MG63 (cell line): ENCODE measurements around the gene TTC33. TPM values are rescaled to one million over a fixed set of nuclear protein-coding genes. Genes with fewer than 3 reads are reported as not detected.

Experiments
- DNase-seq: peaks from one replicate; pipeline ENCODE4 v3.0.0-alpha.2; 2020
- H3K27me3 ChIP-seq: fragments of 250-450 bp; sonication (Bioruptor Pico); 2 replicates; pipeline ENCODE4 v1.5.1; 2020; ENCODE audit warnings: mild to moderate bottlenecking, moderate library complexity
- H3K36me3 ChIP-seq: fragments of 250-450 bp; sonication (Bioruptor Pico); 2 replicates; pipeline ENCODE4 v1.5.1; 2020; ENCODE audit warnings: mild to moderate bottlenecking, moderate library complexity
- H3K4me3 ChIP-seq: fragments of 250-450 bp; sonication (Bioruptor Pico); 2 replicates; pipeline ENCODE4 v1.5.1; 2020; ENCODE audit warnings: mild to moderate bottlenecking, moderate library complexity
- H3K9me3 ChIP-seq: fragments of 250-450 bp; sonication (Bioruptor Pico); 2 replicates; pipeline ENCODE4 v1.5.1; 2020; ENCODE audit warnings: mild to moderate bottlenecking, moderate library complexity
- total RNA-seq: library from RNA; depleted of rRNA; stranded (reverse); fragments of >200 nt; shearing (Covaris generic); gene quantifications from 2 replicates; pipeline ENCODE4 v1.2.3, GENCODE V29; 2014; ENCODE audit warnings: low replicate concordance

Gene TTC33
- total RNA-seq, 1 experiment from 2014 or later = 16.3 TPM

DNA sequence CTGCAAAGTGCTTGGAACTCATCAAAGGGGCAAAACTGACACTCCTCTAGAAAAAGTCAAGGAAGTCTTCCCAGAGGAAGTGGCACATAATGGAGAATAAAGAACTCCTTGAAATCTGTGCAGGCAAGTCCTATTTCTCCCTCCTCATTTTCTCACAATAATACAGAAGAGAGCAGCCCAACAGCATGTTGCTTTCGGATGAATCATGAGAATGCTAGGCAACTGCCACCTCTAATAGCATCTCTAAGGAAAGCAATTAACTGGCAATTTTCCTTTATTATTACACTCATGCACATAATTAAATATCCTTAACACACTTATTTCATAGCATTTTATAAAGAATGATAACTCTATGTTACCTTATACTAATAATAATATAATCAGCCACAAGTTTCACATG lies 198.3 kb downstream of the TTC33 start:
- Histone ChIP-seq H3K27me3 (no peaks in the 10 kb centered on the region), H3K4me3 (no peak overlapping the region), H3K9me3 (peaks cover 8% of the 10 kb centered on the region), H3K36me3 (no peaks in the 10 kb centered on the region)
- DNase-seq = no peak

DNA sequence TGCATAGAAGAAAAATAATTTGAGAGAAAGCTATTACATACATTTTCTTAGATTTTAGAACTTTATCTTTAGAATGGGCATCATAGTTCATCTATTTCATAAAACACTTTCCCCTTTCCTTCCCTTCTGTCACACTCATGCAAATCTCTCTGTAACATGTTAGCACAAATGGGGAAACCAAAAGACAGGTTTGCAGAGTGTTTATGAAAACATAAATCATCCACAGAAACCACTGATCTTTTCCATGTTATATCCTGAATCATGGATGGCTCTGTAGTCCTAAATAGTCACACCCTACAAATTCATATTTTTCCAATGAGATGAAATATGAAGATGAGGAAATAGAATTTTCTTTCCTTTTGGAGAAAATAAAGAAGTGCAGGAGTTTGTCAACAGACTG lies 198.9 kb downstream of the TTC33 start:
- Histone ChIP-seq H3K9me3 (peaks cover 3% of the 10 kb centered on the region), H3K4me3 (no peak overlapping the region), H3K36me3 (no peaks in the 10 kb centered on the region), H3K27me3 (no peaks in the 10 kb centered on the region)
- no peak for DNase-seq

DNA sequence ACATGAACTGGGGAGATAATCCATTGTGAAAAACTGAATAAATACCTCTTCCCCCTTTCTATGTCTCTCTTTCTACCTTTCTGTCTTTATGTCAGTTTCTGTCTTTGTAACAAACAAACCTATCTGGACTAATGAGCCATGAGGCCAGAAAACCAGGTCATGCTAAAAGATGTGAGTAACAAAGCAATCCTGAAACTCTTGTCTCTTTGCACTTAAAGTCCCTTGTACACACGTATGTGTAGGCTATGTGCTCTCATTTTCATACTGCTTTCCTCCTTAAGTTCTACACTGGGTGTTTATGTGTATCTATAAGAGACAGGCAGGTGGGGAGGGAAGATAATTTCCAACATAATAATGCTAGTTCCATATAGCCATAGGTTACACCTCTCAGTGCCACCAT lies 199.9 kb downstream of the TTC33 start:
- Histone ChIP-seq H3K9me3 (no peaks in the 10 kb centered on the region), H3K36me3 (no peaks in the 10 kb centered on the region), H3K4me3 (no peak overlapping the region), H3K27me3 (no peaks in the 10 kb centered on the region)
- DNase-seq = no peak

DNA sequence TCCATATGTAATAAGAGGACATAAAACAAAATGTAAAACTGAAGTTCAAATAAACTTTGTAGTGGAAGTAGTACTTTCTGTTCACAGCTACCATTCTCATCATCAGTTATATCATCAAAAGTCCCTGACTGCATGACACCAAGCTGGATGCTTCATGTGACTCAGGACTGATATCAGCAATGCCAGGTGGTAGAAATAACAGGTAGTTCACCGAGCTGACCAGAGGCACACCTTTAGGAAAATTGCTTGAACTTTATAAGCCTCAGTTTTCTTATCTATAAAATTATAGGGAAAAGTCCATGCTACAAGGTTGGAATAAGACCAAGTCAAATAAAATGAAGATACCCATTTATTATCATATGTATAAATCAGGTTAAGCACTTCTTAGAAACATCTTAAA lies 200.9 kb downstream of the TTC33 start:
- Histone ChIP-seq H3K4me3 (no peak overlapping the region), H3K36me3 (no peaks in the 10 kb centered on the region), H3K27me3 (no peaks in the 10 kb centered on the region), H3K9me3 (0 out of 2 replicates have a peak, but pooled peaks cover 2% of the 10 kb centered on the region)
- no peak for DNase-seq

- Histone ChIP-seq H3K9me3 (0 out of 2 replicates have a peak, but pooled peaks cover 2% of the 10 kb centered on the region), H3K27me3 (no peaks in the 10 kb centered on the region), H3K36me3 (no peaks in the 10 kb centered on the region), H3K4me3 (no peak overlapping the region)
- no peak for DNase-seq
Observed at GRCh38 chr5:40554054-40554453, 201.7 kb downstream of the TTC33 start.

DNA sequence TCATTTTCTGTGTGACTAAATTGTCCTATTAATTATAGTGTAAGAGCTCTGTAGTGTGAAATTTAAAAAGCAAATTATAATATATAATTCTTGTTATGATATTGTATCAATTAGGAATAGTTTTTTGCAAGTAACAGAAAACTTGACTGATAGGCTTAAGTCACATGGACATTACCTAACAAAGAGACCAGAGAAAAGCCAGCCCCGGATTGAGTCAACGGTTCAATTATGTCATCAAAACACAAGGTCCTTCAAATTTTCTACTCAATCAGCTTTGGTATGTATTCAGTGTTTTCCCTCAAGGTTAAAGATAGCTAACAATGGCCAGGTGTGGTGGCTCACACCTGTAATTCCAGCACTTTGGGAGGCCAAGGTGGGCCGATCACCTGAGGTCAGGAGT lies 202.8 kb downstream of the TTC33 start:
- DNase-seq = no peak
- Histone ChIP-seq H3K9me3 (0 out of 2 replicates have a peak, but pooled peaks cover 2% of the 10 kb centered on the region), H3K27me3 (no peaks in the 10 kb centered on the region), H3K4me3 (no peak overlapping the region), H3K36me3 (no peaks in the 10 kb centered on the region)

GRCh38 chr5:40551496-40552491 lies 204.0 kb downstream of the TTC33 start:
- H3K36me3 ChIP-seq = no peaks in the 10 kb centered on the region
- H3K4me3 ChIP-seq = no peak overlapping the region
- 0 out of 2 replicates have a peak, but pooled peaks cover 2% of the 10 kb centered on the region for H3K9me3 ChIP-seq
- no peaks in the 10 kb centered on the region for H3K27me3 ChIP-seq
- peak; percentile 90 for DNase-seq

DNA sequence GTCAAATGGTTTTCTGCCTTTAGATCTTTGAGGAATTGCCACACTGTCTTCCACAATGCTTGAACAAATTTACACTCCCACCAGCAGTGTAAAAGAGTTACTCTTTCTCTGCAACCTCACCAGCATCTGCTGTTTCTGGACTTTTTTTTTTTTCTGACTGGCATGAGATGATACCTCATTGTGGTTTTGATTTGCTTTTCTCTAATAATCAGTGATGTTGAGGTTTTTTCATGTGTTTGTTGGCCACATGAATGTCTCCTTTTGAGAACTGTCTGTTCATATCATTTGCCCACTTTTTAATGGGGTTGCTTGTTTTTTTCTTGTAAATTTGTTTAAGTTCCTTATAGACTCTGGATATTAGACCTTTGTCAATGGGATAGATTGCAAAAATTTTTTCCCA lies 205.3 kb downstream of the TTC33 start:
- no peaks in the 10 kb centered on the region for H3K27me3 ChIP-seq
- H3K4me3 ChIP-seq = no peak overlapping the region
- DNase-seq = no peak
- no peaks in the 10 kb centered on the region for H3K36me3 ChIP-seq
- H3K9me3 ChIP-seq = 0 out of 2 replicates have a peak, but pooled peaks cover 2% of the 10 kb centered on the region

GRCh38 chr5:40549616-40550015 lies 206.1 kb downstream of the TTC33 start:
- no peak overlapping the region for H3K4me3 ChIP-seq
- H3K9me3 ChIP-seq = 0 out of 2 replicates have a peak, but pooled peaks cover 2% of the 10 kb centered on the region
- no peaks in the 10 kb centered on the region for H3K27me3 ChIP-seq
- DNase-seq = no peak
- H3K36me3 ChIP-seq = no peaks in the 10 kb centered on the region

GRCh38 chr5:40547994-40548575 lies 207.7 kb downstream of the TTC33 start:
- no peak for DNase-seq
- Histone ChIP-seq H3K36me3 (no peaks in the 10 kb centered on the region), H3K4me3 (no peak overlapping the region), H3K9me3 (0 out of 2 replicates have a peak, but pooled peaks cover 2% of the 10 kb centered on the region), H3K27me3 (no peaks in the 10 kb centered on the region)

- no peak overlapping the region for H3K4me3 ChIP-seq
- H3K9me3 ChIP-seq = 0 out of 2 replicates have a peak, but pooled peaks cover 2% of the 10 kb centered on the region
- H3K36me3 ChIP-seq = no peaks in the 10 kb centered on the region
- no peaks in the 10 kb centered on the region for H3K27me3 ChIP-seq
- DNase-seq = no peak
Observed at GRCh38 chr5:40547557-40547956, 208.2 kb downstream of the TTC33 start.

DNA sequence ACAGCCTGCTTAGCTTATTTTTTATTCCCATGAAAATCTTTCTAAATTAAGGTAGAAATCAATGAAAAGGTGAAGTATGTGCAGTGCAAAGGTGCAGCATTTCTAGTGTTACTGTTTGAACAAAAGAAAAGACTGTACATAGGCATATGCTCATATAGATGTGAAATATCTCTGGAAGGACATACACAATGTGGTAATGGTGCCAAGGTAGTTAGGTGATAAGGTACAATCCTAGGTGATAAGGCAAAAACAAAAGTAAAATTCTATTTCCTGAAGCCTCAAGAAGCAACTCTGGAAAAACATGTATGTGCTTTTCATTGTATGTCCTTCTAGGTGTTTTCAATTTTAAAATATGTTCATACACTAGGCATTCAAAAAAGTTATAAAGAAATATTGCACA lies 215.5 kb downstream of the TTC33 start:
- DNase-seq = no peak
- Histone ChIP-seq H3K4me3 (no peak overlapping the region), H3K27me3 (no peaks in the 10 kb centered on the region), H3K9me3 (peaks cover 4% of the 10 kb centered on the region; the same call in 1 of the 2 replicates), H3K36me3 (no peaks in the 10 kb centered on the region)

GRCh38 chr5:40524677-40525076 lies 231.1 kb downstream of the TTC33 start:
- no peaks in the 10 kb centered on the region for H3K9me3 ChIP-seq
- no peaks in the 10 kb centered on the region for H3K36me3 ChIP-seq
- no peak overlapping the region for H3K4me3 ChIP-seq
- H3K27me3 ChIP-seq = no peaks in the 10 kb centered on the region
- DNase-seq = no peak

- Histone ChIP-seq H3K36me3 (no peaks in the 10 kb centered on the region), H3K27me3 (no peaks in the 10 kb centered on the region), H3K4me3 (no peak overlapping the region), H3K9me3 (no peaks in the 10 kb centered on the region)
- no peak for DNase-seq
Observed at GRCh38 chr5:40521925-40522324, 233.8 kb downstream of the TTC33 start.

DNA sequence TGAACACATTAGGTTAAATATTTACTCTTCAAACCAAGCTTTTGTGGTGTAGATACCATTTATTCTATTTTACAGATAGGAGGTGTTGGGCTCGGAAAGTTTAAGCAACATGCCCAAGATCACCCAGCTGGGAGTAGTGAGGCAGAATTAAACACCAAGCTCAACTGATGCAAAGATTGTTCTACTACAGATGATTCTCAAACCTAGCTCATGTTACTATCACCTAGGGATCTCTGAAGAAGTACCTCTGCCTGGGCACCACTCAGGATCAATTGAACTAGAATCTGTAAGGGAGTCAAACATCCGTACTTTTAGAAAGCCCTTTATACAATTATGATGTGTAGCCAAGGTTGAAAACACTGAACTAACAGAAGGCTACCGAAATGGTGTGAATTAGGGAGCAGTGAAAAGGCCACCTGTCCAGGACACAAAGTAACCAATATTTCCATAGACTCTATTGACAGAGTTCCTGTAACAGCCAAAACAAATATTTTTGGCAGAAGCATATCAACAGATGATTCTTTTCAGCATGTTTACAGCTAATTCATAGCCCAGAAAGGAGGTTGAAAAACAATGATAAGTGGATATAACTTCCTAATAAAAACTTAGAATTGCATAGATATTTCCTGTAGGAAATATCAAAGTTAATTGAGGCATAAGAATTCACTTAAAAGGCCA lies 234.5 kb downstream of the TTC33 start:
- DNase-seq = no peak
- H3K4me3 ChIP-seq = no peak overlapping the region
- no peaks in the 10 kb centered on the region for H3K9me3 ChIP-seq
- H3K36me3 ChIP-seq = no peaks in the 10 kb centered on the region
- H3K27me3 ChIP-seq = no peaks in the 10 kb centered on the region

- no peak overlapping the region for H3K4me3 ChIP-seq
- no peaks in the 10 kb centered on the region for H3K36me3 ChIP-seq
- no peaks in the 10 kb centered on the region for H3K27me3 ChIP-seq
- DNase-seq = peak; percentile 1
- H3K9me3 ChIP-seq = no peaks in the 10 kb centered on the region
Observed at GRCh38 chr5:40518485-40518917, 237.3 kb downstream of the TTC33 start.

- DNase-seq = no peak
- Histone ChIP-seq H3K36me3 (no peaks in the 10 kb centered on the region), H3K27me3 (no peaks in the 10 kb centered on the region), H3K4me3 (no peak overlapping the region), H3K9me3 (no peaks in the 10 kb centered on the region)
Observed at GRCh38 chr5:40515476-40515875, 240.3 kb downstream of the TTC33 start.
